Effector CD4-positive, alpha-beta T cell (primary cell): ENCODE data around the gene KY. TPM values are rescaled to one million over a fixed set of nuclear protein-coding genes. Genes with fewer than 3 reads are reported as not detected.

Source experiments
- DNase-seq: peaks from one replicate; pipeline ENCODE4 v3.0.0-alpha.2; 2020
- total RNA-seq: gene quantifications from one replicate; lab custom pipeline; 2026; lab: John Stamatoyannopoulos, UW

The KY gene, protein sequence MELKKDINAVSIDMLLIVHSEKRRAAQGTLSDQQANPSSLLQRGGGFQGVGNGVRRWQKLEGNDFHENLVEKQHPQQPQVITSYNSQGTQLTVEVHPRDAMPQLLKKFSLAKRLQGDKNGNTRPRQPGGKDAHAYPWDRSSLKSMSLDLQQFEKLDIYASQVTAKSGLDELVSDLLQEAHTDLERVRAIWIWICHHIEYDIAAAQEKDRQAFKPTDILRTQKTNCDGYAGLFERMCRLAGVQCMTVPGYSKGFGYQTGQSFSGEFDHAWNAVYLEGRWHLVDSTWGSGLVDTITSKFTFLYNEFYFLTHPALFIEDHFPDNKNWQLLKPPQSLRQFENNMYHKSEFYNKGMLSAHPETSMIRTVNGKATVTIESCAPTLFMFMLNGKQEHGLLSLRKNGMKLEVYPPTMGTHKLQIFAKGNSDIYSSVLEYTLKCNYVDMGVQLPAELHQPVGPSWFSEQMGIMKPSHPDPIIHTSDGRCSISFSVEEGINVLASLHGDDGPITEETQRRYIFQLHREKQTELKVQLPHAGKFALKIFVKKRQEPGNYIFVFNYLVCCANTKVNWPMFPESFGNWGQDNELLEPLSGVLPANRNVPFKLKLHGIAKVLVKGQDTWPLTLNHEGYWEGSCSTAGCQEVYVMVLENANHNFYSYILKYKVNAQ
- not detected for total RNA-seq

DNA sequence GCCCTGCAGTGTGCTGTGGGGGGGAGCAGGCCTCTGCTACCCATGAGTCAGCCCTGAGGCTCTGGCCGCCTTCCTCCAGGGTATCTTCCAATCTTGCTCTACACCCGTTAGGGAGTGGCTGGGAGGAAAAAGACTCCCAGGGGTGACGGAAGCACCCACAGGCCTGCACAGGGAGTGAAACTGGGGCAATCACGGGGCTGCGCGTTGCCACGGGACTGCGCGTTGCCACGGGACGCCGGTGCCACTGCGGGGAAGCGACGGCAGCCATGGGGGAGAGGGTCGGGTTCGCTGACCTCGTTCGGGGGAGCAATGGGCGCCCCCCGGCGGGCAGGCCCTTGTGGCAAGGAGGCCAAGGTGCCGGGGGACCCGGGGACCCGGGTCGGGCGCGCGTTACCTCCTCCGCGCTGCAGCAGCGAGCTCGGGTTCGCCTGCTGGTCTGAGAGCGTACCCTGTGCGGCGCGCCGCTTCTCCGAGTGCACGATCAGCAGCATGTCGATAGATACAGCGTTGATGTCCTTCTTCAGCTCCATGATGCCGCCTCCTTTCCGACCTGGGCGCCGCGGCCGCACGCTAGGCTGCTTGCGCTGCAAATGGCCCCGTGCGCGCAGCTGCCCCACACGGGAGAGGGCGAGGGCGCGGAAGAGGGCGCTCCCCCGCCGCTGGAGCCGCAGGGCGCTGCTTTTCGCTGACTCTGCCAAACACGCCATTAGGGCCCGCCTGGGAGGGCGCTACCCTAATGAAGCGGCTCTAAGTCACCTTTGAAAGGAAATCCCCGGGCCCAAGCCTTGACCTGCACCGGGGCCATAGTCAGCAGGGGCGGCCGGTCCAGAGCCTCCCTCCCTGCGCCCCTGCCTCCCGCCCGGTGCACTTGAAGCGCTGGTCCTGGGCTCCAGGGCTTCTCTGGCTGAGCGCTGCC lies at the start of gene KY:
KY (minus strand) TSS at position 592 of the 916 bp plus-strand sequence; CDS start at position 530, 62 bp downstream.
- no peak for DNase-seq

DNA sequence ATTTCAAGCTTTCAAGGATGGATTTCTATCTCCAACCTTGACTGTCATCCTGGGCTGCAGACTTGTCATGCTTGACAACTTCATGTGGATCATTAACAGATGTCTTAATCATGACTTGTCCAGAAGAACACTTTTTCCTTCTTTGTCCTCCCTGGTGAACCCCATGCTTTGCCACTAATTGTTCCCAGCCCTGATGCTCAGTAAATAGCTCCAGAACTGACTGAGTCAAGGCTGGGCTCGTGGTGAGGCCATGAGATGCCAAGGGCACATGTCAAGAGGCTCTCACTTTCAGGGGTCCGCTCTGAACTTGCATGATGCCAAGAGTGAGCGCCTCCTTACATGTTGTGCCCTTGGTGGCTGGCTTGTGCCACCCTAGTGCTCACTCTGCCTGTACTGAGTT lies 48.9 kb upstream of the KY start:
- no peak for DNase-seq

DNA sequence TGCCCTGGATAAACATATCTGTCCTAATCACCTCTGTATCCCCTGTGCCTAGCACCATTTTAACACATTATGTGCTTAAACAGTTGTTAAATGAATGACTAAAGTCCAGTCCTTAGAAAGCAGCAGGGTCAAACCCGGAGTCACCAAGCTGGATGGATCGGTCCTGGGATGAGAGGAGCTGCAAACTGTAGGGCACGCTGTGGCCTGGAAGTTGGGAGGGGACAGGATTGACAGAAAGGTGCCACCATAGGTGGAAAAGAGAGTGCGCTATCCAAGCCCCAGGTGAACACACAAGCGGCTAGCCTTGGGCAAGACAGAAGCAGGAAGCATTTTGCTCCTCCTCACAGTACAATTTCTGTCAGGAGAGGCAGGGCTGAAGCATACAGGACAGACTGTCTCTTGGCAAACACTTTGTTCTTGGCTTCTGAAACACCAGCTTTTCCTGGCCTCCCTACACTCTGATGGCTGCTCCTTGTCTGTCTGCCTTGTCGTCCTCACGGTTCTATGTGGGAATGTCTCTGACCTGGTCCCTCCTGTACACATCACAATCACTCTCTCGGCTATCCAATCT lies 48.4 kb upstream of the KY start:
- DNase-seq, result no peak

DNA sequence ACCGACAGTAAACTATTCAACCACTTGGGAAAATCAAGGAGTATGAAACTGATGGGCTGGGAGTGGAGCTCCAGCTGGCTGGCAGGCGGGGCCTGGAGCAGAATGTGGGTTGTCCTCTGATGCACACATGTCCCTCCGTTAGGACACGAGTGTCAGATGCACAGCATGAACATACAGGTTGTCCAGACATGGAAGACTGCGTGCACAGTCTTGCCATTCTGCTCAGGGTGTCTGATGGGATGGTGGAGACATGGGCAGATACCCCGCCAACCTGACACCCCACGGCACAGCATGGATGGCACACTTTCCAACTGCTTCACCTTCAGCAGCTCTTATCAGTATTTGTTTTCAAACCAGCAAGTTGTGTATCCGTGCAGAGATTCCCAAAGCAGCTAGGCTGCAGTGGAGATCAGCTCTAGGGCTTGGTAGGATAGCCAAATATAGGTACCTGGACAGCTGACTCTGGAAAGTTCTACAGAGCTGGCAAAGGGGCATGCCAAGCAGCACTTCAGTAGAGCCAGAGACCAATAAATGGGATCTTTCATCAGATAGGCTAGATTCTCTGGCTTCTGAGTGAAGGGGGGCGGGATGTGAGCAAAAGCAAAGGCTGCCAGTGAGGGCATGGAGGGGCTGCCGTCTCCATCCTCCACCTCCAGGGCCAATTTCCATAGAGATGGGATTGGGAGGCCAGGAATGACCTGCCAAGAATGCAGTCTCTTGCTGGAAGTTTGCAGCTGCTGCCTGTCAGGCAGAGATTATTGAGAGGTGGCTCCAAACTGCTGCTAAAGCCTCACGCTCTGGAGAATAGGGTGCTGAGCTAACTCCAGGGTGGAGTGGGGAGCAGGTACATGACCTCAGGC lies 47.2 kb upstream of the KY start:
- DNase-seq, result no peak

DNA sequence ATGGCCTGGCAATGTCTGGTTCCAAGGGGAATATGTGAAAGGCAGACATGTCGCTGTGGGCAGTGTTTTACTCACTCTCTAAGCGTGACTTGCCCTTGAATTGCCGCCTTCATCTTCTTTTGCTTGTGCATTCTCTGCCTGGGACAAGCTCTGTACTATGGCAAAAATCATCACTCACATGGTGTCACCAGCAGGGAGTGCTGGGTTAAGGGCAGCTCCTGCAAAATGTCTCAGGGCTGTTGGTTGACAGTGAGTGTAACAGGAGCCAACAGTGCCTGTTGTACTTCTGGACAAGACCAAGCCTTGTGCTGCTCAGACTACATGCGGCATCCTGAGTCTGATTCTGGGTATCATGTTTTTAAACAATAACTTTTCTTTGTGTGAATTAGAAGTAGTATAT lies 45.3 kb upstream of the KY start:
- no peak for DNase-seq

DNA sequence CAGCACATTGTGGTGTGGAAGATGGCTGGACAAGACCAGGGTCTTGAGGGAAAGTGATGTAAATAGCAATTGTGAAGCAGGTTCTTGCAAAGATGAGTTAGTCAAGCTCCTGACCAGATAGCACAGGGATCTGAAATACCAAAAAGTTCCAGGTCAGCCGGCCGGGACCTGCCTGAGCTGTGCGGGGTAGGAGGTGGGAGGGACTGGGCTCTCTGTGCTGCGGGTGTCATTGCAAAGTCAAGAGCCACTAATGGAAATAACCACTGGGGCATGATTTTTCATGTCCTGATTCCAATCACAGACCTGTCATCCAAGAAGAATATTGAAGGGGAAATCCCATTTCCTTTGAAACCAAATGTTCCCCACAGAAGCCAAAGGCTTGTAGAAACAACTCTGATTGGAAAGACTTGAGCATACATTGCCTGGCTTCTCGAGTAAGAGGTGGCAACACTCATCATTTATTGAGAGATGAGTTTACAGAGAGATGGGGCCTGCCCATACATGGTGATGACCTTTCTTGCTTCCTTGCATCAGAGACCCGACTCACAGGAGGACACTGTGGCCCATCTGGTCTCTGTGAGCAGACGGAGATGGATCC lies 44.2 kb upstream of the KY start:
- DNase-seq, result no peak

DNA sequence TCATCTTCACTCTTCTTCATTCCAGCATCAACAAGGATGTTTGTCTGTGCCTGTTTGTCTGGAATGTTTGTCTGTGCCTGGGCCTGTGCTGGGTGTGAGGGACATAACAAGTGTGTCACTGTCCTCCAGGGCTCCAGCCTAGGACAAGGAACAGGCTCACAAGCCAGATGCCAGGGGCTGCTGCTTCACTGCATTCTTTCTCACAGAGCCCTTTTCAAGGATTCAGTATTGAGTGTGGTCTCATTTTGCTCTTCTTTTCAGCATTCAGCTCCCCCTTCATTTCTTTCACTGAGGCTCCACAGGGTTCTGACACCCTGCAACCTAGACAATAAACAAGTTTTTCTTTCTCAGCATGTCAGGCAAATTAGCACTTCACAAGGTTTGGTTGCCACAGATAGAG lies 43.6 kb upstream of the KY start:
- no peak for DNase-seq

DNA sequence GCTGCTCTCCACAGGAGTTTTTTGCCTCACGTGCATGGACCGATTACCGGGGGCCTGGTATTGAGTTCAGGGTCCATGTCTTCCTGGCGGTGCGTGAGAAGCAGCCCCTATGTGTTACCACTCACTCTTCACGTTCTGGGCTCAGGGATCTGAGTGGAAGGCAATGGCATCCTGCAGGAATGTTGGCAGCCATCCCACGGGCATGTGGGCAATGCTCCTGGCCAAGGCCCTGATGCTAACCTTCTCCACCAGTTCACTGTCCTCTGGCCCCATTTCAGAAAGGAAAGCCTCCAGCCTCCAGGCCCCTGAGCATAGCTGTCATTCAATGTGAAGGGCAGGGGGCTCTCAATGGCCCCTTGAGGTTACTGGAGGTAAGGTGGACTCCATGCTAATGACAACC lies 43.0 kb upstream of the KY start:
- no peak for DNase-seq

DNA sequence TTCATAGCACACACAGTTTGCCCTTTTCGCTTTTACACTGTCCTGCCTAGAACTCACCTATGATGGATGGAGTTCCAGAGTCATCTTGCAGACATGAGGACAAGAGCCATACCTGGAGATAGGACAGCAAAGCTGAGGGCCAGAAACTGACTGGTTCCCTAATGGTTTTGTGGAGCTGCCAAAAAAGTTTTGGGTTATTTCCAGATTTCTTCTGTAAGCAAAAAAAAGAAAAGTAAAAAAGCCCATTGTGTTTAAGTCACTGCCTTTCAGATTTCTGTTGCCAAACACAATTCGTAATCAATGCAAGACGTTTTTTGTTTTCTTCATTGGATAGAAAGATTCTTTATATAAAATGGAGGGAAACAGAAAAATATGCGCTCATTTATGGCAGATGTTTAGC lies 42.4 kb upstream of the KY start:
- no peak for DNase-seq

DNA sequence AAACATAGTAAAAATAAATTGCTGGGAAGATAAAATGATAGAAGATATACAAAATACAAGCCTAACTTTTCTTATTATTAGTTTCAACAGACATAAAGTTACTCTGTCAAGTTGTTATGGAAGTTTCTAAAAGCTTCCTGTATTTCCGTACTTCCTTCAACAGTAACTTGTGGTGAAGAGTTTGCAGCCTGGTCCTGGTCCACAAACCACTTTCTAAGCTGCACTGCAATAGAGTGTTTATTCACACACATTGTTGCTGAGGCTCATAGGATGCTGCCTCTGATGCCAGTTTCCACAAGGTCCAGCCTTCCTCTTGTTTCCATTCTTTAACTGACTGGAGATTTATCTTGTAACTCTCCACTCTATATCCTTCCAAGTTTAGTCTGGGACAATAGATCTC lies 39.4 kb upstream of the KY start:
- DNase-seq, result no peak

DNA sequence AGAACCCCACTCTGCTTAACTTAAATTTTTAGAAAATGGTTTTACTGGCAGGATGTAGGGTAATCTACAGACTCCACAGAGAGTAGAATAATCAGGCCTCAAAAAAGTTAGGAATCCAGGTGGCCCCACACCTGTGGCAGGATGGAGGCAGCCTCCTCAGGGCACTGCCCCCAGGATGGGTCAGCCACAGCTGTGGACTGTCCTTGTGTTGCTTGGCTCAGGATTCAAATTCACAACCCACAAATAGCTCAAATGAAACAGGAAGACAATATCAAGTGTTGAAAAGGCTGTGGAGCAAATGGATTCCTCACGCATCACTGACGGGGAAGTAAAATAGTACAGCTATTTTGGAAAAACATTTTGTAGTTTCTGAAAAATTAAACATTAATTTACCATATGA lies 36.8 kb upstream of the KY start:
- DNase-seq, result no peak

DNA sequence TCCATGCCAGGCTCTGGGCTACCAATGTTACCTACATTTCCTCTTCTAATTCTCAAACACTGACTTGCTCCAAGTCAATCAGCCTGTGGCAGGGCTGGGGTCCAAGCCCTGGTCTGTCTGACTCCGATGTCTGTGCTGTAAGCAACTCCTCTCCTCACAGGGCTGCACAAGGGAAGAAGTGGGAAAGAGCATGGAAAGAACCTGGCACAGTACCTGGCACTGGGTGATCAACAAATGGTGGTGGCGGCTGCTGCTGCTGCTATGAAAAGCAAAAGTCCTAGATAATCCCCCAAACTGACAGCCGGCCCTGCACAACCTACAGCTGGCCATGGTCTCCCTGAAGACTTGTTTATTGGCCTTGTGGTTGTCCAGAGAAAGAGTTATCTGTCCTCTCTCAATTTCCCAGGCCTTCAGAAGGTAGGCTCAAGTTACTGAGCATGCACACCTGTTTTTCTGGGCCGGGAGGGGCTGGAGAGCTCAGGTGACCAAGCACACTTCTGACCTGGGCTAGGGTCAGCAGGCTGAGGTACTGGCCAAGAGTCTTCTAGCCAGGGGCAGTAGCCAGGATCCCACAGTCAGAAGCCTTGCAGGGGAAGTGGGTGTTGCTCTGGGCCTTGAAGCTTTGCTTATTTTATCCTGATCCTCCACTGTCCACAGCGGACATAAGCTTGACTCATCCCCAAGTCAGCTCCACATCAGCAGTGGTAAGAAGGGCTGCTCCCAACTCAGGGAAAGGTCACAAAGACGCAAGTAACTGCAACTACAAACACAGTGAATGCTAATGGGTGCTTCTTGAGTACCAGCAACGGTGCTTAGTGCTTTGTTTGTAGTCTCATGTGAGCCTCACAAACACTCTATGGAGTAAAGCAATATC lies 35.3 kb upstream of the KY start:
- no peak for DNase-seq

DNA sequence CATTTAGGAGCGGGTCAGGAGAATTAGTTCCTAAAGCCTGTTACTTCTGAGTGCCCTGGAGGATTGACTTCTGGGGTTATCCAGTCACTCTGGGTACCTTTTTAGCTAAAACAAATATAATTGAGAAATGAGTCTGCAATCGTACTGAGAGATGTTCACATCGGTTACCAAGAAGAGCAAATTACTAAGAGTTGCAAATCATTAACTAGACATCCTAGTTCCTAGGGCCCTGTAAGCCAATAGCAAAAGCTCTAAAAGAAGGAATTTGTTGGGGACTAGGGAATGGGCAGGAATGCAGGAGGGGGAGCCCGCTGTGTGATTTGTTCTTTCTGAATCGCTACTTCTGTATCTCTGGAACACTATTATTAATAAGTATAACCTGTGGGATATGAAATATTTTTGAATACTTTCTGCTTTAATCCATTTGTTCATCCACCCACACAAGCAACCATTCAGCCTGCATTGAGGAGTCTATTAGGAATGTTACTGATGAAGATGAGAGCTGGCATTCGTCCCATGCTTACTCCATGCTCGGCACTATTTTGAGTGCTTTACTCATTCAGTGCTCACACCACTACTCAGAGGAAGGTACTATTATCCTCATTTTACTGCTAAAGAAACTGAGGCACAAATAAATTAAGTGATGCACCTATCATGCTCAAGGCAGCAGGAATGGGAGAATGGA lies 31.5 kb upstream of the KY start:
- no peak for DNase-seq

DNA sequence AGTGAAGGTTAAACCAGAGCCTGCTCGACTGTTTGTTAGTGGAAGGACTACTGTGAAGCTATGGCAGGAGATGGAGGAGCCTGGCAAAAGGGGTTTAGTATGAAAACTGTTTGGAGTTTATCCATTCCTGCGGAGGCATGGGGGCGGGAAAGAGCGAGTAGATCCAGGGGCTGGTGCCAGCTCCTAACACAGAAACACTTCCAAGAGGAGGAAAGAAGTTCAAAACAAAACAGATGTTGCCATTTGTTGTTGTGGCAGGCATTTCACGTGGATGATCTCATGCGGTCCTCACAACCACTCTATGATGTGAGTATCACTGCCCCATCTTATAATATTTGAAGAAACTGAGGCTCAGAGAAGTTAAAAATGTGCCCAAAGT lies 30.7 kb upstream of the KY start:
- DNase-seq, result no peak

DNA sequence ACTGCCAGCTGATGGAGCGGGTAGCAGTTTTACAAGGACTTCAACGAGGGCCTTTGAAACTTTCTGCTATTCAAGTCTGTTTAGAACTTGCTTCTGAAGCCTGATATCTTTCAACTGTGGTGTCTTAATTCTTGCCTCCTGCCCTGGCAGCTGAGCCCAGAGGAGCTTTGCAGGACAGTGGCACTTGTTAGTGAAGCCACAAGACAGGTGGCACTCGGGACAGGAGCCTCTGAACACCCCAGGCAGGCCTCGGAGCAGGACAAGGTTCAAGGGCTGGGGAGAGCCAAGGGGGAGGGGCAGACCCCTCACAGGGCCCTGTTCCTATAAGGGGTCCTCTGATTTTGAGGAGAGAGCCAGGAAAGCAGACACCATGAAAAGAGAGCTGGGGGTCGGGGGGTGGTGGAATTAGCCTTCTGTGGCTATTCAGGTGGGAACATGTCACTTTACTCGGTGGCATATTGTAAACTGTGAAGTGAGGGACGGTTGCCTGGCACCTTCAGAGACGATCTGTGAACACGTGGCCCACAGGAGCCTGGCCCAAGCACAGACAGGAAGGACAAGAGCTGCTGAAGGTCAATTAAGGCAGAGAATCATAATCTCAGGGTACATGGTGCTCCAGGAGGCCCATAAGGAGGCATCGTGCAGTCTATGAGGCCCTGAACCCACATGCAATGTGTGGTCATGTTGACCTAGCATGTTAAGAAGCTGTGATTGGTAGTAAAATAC lies 30.1 kb upstream of the KY start:
- no peak for DNase-seq

DNA sequence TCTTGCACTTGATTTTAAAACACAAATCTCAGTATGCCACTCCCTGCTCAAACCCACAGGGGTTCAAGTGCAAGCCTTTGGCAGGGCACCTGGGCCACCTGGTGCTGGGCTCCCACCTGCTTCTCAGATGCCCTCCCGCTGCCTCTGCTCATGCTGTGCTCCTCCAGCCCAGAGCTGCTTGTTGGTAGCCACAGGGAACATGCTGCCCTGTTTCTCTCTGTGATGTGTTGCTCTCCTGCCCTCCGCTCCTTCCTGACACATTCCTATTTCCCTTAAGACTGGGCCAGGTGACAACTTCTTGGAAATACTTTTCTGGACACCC lies 27.1 kb upstream of the KY start:
- DNase-seq, result no peak

DNA sequence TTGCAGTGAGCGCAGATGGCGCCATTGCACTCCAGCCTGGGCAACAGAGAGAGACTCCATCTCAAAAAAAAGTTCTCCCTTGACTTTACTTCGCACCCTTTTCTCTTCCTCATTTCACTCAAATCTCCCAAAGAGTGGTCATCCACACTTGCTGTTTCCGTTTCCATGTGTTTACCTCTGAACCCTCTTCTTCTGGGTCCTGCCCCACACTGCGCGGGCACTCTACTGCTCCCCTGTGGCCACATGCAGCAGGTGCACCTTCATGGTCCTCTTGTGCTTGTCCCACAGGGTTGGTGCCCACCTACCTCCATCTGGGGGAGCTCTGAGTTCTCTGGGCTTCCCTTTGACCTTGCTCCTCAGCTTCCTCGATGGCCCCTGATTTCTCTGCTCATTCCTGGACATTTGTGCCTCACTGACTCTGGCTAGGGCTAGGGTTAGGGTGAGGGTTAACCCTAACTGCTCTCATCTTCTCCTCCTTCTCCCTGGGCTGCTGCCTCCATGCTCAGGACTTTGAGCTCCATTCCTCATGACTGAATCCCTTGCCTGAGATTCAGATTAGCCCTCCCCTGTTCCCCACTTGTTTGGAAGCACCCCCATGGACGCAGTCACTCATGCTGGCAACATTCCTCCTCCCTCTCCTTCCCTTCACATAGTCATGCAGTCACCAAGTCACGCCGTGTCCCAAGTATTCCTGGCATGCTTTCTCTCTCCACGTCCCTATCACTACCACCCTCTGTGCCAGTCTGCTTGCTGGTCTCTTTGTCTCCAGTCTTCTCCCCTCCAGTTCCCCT lies 26.6 kb upstream of the KY start:
- no peak for DNase-seq

DNA sequence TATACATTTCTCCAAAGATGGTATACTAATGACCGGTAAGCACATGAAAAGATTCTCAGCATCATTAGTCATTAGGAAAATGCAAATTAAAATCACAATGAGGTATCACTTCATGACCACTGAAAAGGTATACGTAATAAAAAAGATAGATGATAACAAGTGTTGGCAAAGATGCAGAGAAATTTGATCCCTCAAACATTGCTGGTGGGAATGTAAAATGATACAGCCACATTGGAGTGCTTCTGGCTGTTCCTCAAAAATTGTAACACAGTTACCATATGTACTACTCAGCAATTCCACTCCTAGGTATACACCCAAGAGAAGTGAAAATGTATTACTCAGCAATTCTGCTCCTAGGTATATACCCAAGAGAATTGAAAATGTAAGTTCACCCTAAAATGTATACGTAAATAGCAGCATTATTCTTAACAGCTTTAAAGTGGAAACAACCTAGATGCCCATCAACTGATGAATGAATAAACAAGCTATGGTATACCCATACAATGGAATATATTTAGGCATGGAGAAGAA lies 25.0 kb upstream of the KY start:
- no peak for DNase-seq
